Lower leg skin (tissue), 3 donors: ENCODE data around the gene DCUN1D3.

Experiments
- POLR2A ChIP-seq, 2 donors: fragments of 450-650 bp; IDR thresholded peaks; one replicate each; pipeline ENCODE4 v1.6.1; 2016 to 2017; ENCODE audit warnings: antibody characterized with exemption in 2 of 2, mild to moderate bottlenecking in 1 of 2, moderate library complexity in 1 of 2
- TF ChIP-seq, protein P1 (sequence below), 3 donors: fragments of 450-650 bp; IDR thresholded peaks; one replicate each; pipeline ENCODE4 v1.5.1; 2016; ENCODE audit warnings: antibody characterized with exemption in 3 of 3, mild to moderate bottlenecking in 3 of 3, moderate library complexity in 2 of 3

DNA sequence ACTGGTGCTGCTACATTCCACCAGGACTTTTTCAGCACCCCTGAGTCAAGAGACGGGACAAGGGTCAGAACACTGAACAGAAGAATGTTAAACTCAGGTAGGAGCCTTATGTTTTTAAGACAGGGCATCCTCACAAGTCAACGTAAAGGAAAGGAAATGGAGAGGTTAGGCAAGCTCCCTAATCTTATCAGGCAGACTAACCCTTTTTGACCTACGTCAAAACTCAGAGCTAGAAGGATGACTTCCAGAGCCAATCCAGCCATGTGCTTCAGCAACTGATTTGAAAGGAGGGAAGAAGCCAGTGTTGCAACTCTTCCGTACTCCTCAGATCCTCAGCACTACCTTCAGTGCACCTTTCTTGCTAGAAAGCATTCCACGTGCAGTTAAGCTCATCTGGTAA is 47.0 kb downstream of the DCUN1D3 start:
- no peak for TF ChIP-seq POLR2A (IDR thresholded peaks at IDR 0.05)
- TF ChIP-seq, protein P1, sequence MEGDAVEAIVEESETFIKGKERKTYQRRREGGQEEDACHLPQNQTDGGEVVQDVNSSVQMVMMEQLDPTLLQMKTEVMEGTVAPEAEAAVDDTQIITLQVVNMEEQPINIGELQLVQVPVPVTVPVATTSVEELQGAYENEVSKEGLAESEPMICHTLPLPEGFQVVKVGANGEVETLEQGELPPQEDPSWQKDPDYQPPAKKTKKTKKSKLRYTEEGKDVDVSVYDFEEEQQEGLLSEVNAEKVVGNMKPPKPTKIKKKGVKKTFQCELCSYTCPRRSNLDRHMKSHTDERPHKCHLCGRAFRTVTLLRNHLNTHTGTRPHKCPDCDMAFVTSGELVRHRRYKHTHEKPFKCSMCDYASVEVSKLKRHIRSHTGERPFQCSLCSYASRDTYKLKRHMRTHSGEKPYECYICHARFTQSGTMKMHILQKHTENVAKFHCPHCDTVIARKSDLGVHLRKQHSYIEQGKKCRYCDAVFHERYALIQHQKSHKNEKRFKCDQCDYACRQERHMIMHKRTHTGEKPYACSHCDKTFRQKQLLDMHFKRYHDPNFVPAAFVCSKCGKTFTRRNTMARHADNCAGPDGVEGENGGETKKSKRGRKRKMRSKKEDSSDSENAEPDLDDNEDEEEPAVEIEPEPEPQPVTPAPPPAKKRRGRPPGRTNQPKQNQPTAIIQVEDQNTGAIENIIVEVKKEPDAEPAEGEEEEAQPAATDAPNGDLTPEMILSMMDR (IDR thresholded peaks at IDR 0.05) = no peak
